Subcutaneous adipose tissue (tissue), 4 donors: Measurements from ENCODE around the gene SSR2. TPM values are rescaled to one million over a fixed set of nuclear protein-coding genes. Genes with fewer than 3 reads are reported as not detected.

ENCODE experiments used
- total RNA-seq, 4 donors: library from RNA; depleted of rRNA; stranded (reverse); fragments of >200 nt; gene quantifications; one replicate each; pipeline ENCODE4 v1.1.0, GENCODE V29; 2016
- TF ChIP-seq, protein P1 (sequence below): fragments of 450-650 bp; IDR thresholded peaks from one replicate; pipeline ENCODE4 v1.5.1; 2016; ENCODE audit warnings: low read depth, mild to moderate bottlenecking, control low read depth, antibody characterized with exemption, moderate library complexity

Gene SSR2
- total RNA-seq, 4 donors from 2014 or later: 117 to 238 (median 185) TPM

DNA sequence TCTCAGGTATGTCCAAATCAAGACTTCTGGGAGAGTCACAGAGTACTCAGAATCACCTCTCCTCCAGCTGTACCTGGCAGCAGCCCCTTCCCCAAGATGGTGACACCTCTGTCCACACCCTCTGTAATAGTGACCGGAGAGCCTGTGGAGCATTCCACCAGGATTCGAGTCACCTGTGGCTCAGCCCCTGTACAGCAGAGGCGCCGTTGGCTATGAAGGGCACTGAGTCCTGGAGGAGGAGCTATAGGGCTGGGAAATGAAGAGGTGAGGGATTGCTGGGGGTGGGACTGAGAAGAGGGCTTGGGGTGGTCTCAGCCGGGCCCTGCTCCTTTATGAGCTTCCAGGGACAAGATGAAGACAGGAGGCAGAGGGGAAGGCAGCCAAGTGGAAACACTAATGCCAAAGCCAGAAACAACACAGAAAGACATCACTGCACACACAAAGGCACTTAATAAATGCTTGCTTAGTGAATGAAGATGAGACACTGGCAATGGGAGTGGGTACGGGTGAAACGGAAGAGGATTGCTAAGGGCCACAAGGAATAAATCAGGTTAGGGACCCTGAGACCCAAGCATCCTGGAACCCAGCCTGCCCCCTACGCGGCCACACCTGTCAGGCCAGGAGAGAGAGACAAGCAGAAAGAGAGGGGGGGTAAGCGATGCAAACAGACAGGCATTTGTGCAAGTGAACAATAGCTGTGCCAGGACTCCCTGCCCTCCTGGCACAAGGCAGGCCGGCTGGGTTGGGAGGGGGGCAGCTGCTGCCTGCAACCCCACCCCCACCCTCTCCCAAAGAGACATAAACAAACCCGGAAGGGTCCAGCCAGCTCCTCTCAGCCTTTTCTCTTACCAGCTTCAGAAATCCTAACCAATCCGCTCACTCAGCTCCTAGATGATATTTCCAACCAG lies 46.3 kb downstream of the SSR2 start:
- TF ChIP-seq, protein P1, sequence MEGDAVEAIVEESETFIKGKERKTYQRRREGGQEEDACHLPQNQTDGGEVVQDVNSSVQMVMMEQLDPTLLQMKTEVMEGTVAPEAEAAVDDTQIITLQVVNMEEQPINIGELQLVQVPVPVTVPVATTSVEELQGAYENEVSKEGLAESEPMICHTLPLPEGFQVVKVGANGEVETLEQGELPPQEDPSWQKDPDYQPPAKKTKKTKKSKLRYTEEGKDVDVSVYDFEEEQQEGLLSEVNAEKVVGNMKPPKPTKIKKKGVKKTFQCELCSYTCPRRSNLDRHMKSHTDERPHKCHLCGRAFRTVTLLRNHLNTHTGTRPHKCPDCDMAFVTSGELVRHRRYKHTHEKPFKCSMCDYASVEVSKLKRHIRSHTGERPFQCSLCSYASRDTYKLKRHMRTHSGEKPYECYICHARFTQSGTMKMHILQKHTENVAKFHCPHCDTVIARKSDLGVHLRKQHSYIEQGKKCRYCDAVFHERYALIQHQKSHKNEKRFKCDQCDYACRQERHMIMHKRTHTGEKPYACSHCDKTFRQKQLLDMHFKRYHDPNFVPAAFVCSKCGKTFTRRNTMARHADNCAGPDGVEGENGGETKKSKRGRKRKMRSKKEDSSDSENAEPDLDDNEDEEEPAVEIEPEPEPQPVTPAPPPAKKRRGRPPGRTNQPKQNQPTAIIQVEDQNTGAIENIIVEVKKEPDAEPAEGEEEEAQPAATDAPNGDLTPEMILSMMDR: no peak

DNA sequence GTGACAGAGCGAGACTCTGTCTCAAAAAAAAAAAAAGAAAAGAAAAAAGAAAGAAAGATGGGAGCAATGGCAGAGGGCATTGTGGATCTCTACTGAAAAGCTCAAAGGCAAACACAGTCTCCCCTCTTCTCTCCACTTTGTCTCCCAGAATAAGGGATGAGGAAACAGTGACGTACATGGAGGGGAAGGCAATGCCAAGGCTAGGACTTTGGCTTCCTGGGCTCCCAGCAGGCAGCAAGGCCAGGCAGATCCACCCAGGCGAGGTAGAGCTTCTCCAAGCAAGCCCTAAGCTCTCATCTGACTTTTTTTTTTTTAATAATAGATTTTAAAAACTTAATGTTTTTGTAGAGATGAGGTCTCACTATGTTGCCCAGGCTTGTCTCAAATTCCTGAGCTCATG lies 47.0 kb downstream of the SSR2 start:
- TF ChIP-seq, protein P1: no peak

DNA sequence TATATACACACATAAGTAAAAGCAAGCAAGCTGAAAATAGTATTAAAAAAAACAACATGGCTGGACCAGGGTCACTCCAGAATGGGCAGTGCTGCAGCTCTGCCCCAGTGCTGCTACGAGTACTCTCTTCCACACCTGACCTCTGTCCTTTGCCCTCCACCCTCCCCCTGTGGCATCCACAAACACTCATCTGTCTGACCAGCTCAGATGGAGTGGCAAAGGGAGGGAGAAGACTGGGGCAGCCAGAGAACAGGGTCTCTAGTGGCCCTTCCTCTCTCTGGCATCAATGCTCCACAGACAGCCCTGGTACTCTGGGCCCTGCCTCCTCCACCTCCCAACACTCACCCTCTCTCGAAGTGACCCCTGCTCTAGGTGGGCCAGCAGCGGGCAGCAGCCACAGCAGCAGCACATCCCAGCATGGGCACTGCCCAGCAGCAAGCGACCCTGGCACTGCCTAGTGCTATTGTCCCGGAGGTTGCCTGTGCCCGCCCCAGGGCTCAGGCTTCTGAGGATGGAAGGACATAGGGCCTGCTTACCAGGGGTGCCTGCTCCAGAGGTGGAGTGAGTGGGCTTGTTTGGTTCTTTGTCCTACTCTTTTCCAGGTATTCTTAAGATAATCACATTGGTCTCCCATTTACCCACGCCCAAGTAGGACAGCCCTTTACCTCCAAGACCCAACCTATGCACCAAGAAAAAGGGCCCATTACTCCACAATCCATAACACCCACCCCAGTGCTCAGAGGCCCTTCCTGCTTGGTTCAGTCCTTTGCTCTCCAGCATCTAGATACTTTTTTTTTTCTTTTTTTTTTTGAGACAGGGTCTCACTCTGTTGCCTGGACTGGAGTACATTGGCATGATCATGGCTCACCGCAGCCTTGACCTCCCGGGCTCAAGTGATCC lies 48.6 kb downstream of the SSR2 start:
- TF ChIP-seq, protein P1: no peak

DNA sequence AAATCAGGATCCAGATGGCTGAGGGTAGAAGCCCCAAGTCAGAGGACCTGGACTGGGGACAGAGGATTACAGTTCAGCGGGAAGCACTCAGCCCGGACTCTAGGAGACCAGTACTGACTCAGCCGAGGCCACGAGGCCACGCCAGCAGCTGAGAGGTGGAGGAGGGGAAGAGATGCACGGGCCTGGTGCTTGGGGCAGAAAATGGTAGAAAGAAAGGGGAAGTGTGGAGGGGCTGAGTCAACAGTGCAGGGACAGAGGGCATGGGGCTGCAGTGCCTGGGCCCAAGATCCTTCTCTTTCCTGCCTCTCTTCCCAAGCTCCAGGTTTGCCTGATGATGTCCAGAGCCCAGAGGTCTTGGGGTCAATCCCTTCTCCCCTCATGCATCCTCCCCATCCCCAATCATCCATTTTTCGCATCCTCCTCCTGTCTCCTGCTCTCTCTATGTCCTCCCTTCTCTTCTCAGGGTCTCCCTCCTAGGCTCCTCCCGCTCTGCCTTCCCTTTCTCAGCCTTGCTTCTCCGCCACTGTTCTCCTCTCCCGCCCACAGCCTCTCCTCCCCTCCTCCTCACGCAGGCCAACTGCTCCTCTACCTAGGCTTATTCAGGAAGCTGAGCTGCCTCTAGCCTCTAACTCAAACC lies 50.1 kb downstream of the SSR2 start:
- TF ChIP-seq, protein P1: no peak

DNA sequence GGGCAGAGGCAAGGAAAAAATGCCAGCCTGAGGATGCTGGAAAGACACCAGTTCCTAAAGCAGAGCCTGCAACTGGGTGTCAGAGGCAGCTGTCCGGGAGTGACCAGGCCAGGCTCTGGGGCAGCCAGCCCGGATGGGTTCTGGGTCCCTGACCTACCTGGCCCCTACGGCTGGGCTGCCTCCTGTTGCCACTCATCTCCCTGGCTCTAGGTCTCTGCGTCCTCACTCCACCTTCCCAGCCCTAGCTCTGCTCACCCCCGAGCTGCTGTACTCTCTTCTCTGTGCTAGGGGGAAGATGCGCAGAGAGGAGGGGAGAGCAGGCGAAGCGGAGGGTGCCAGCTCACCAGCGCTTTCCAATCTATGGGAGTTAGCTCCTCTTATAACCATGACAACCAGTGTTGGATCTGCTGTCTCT lies 51.4 kb downstream of the SSR2 start:
- TF ChIP-seq, protein P1: no peak

DNA sequence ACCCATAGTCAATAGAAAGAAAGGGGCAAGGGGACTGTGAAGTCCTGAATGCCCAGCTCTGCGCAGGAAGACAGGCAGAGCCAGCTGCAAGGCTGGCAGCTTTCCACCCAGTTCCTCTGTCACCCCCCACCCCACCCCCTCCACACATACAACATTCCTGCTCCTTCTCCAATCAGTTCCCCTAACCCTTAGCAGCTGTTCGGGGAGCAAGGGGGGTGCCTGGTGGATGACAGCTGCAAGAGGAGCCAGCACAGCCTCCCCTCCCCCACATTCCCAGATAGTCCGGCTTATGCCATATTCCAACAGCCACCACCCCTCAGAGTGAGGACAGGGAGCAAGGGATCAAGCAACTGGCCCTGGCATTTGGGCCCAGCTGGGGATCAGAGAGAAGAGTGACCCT lies 52.1 kb downstream of the SSR2 start:
- TF ChIP-seq, protein P1: no peak
